SK-N-SH treated with all-trans-retinoic acid at 6 μM for 48 hours (cell line): Measurements from ENCODE around the gene INSRR.

Experiments used
- ARNTL ChIP-seq: fragments of 450-650 bp; formaldehyde crosslinking; IDR thresholded peaks from 2 replicates; pipeline ENCODE4 v1.5.0; 2020; ENCODE audit warnings: low read depth, mild to moderate bottlenecking, moderate library complexity, borderline replicate concordance
- CSDC2 ChIP-seq: fragments of 250-450 bp; sonication (Bioruptor Pico); IDR thresholded peaks from 2 replicates; pipeline ENCODE4 v1.5.0; 2020; ENCODE audit warnings: mild to moderate bottlenecking, moderate library complexity
- ESRRG ChIP-seq: fragments of 250-450 bp; sonication (Bioruptor Pico); IDR thresholded peaks from 2 replicates; pipeline ENCODE4 v1.6.1; 2021; ENCODE audit warnings: mild to moderate bottlenecking
- ISL1 ChIP-seq: fragments of 250-450 bp; sonication (Bioruptor Pico); IDR thresholded peaks from 2 replicates; pipeline ENCODE4 v2.1.2; 2022; ENCODE audit warnings: mild to moderate bottlenecking, moderate library complexity
- PPARA ChIP-seq: fragments of 250-450 bp; sonication (Bioruptor Pico); IDR thresholded peaks from 2 replicates; pipeline ENCODE4 v1.5.0; 2020; ENCODE audit warnings: mild to moderate bottlenecking, borderline replicate concordance
- SNAI2 ChIP-seq: fragments of 250-450 bp; sonication (Bioruptor Pico); IDR thresholded peaks from 2 replicates; pipeline ENCODE4 v1.5.0; 2020; ENCODE audit warnings: mild to moderate bottlenecking, moderate library complexity
- ZFP30 ChIP-seq: fragments of 450-650 bp; formaldehyde crosslinking; IDR thresholded peaks from 2 replicates; pipeline ENCODE4 v1.5.0; 2022; ENCODE audit warnings: mild to moderate bottlenecking, moderate library complexity
- TF ChIP-seq, protein P1 (sequence below): fragments of 250-450 bp; sonication (Bioruptor Pico); IDR thresholded peaks from 2 replicates; pipeline ENCODE4 v1.8.0; 2020; ENCODE audit warnings: mild to moderate bottlenecking, moderate library complexity, borderline replicate concordance
- TF ChIP-seq, protein P2 (sequence below): fragments of 250-450 bp; sonication (Bioruptor Pico); IDR thresholded peaks from 2 replicates; pipeline ENCODE4 v1.5.0; 2020; ENCODE audit warnings: mild to moderate bottlenecking, moderate library complexity

- no peak for TF ChIP-seq ARNTL (CRISPR knock-in tag)
- no peak for TF ChIP-seq ISL1 (CRISPR knock-in tag)
- TF ChIP-seq, protein P1, sequence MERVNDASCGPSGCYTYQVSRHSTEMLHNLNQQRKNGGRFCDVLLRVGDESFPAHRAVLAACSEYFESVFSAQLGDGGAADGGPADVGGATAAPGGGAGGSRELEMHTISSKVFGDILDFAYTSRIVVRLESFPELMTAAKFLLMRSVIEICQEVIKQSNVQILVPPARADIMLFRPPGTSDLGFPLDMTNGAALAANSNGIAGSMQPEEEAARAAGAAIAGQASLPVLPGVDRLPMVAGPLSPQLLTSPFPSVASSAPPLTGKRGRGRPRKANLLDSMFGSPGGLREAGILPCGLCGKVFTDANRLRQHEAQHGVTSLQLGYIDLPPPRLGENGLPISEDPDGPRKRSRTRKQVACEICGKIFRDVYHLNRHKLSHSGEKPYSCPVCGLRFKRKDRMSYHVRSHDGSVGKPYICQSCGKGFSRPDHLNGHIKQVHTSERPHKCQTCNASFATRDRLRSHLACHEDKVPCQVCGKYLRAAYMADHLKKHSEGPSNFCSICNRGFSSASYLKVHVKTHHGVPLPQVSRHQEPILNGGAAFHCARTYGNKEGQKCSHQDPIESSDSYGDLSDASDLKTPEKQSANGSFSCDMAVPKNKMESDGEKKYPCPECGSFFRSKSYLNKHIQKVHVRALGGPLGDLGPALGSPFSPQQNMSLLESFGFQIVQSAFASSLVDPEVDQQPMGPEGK (CRISPR knock-in tag), result no peak
- TF ChIP-seq ZFP30 (CRISPR knock-in tag), result no peak
- TF ChIP-seq PPARA (CRISPR knock-in tag), result no peak
- TF ChIP-seq, protein P2, sequence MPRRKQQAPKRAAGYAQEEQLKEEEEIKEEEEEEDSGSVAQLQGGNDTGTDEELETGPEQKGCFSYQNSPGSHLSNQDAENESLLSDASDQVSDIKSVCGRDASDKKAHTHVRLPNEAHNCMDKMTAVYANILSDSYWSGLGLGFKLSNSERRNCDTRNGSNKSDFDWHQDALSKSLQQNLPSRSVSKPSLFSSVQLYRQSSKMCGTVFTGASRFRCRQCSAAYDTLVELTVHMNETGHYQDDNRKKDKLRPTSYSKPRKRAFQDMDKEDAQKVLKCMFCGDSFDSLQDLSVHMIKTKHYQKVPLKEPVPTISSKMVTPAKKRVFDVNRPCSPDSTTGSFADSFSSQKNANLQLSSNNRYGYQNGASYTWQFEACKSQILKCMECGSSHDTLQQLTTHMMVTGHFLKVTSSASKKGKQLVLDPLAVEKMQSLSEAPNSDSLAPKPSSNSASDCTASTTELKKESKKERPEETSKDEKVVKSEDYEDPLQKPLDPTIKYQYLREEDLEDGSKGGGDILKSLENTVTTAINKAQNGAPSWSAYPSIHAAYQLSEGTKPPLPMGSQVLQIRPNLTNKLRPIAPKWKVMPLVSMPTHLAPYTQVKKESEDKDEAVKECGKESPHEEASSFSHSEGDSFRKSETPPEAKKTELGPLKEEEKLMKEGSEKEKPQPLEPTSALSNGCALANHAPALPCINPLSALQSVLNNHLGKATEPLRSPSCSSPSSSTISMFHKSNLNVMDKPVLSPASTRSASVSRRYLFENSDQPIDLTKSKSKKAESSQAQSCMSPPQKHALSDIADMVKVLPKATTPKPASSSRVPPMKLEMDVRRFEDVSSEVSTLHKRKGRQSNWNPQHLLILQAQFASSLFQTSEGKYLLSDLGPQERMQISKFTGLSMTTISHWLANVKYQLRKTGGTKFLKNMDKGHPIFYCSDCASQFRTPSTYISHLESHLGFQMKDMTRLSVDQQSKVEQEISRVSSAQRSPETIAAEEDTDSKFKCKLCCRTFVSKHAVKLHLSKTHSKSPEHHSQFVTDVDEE (CRISPR knock-in tag), result no peak
- no peak for TF ChIP-seq CSDC2 (CRISPR knock-in tag)
- TF ChIP-seq SNAI2, result no peak
- TF ChIP-seq ESRRG, result no peak
Measured at GRCh38 chr1:156816561-156817328, 42.2 kb downstream of the INSRR start, which contains the start of gene SH2D2A.
